ENCODE measurements around the gene IGFL3. TPM values are rescaled to one million over a fixed set of nuclear protein-coding genes. Genes with fewer than 3 reads are reported as not detected.
"Not testable (repeated sequence)": the region's sequence is repeated elsewhere in the genome, so short reads cannot be mapped to it uniquely, and the experiment has no call there.

The IGFL3 gene
- total RNA-seq = not detected

- TF ChIP-seq CTCF (IDR thresholded peaks at IDR 0.05) (no peak), POLR2A (IDR thresholded peaks at IDR 0.05) (no peak)
- Histone ChIP-seq H3K27me3 (peaks cover 0 to 14% (median 0%) of the 10 kb centered on the region in 4 donors), H3K9me3 (no peaks in the 10 kb centered on the region), H3K4me1 (no peaks in the 10 kb centered on the region), H3K4me3 (no peak within 1 kb of the TSS), H3K36me3 (no peaks in the 10 kb centered on the region), H3K27ac (no peak within 1 kb of the TSS)
- 79 to 83% methylated on average over 5 of the region's 5 CpGs for WGBS, 2 donors
- intact Hi-C loops (cut with DNase I) = no loop called here
- no peak for DNase-seq
These were observed at the start of gene IGFL3 for GRCh38 chr19:46124638-46125115. TSS of gene IGFL3 (minus strand) at chr19:46124688. CDS start at chr19:46124649, 39 bp downstream.

DNA sequence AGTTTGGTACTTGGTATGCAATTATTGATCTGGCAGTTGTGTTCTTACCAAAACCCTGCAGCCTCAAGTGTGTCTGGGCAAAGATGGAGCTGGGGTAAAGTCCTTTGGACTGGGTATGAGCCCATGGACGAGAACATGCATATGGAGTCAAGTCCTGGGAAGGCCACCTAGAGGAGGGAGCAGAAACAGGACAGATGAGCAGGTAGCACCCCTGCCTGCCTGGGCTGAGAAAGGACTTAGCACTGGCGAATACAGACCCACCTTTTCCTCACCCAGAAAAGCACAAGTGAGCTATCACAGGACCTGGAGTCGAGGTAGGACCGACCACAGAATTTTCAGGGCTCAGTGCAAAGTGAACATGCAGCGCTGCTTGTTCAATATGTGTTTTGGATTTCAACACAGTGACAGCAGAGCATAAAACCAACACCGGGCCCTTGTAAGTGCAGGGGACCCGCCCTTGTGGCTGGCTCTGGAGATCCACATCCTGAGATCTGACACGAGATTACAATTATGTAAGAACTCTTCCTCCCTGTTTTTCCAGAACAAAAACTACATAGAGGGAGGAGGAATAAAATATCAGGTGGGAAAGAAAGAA is 49.5 kb upstream of the IGFL3 start:
- peaks cover 0 to 26% (median 0%) of the 10 kb centered on the region in 4 donors for H3K27me3 ChIP-seq
- H3K27ac ChIP-seq = no peak overlapping the region
- peaks cover 0 to 7% (median 0%) of the 10 kb centered on the region in 3 donors for H3K9me3 ChIP-seq
- H3K4me3 ChIP-seq = no peak overlapping the region
- WGBS, 2 donors = 53 to 70% methylated on average over 7 of the region's 8 CpGs
- H3K36me3 ChIP-seq = no peaks in the 10 kb centered on the region
- no peak for TF ChIP-seq POLR2A (IDR thresholded peaks at IDR 0.05)
- TF ChIP-seq CTCF (IDR thresholded peaks at IDR 0.05) = no peak
- intact Hi-C loops (cut with DNase I) = no loop called here
- no peaks in the 10 kb centered on the region for H3K4me1 ChIP-seq
- DNase-seq = no peak

DNA sequence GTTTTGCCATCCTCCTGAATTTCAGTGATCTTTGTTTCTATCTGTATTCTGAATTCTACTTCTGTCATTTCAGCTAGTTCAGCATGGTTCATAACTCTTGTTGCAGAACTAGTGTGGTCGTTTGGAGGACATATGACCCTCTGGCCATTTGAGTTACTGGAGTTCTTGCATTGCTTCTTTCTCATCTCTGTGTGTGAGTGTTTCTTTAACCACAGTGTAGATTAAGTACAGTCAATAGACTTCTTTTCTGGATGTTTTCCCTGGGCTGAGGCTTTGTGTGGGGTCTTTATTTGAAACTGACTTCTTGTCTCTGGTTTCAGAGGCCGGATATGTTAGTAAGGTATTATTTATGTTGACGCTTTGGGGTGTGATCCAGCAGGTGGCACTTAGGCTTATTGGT is 38.2 kb upstream of the IGFL3 start:
- peaks cover 0 to 14% (median 0%) of the 10 kb centered on the region in 3 donors for H3K9me3 ChIP-seq
- intact Hi-C loops (cut with DNase I) = no loop called here
- H3K4me3 ChIP-seq = no peak overlapping the region
- no peaks in the 10 kb centered on the region for H3K4me1 ChIP-seq
- no peak overlapping the region for H3K27ac ChIP-seq
- H3K27me3 ChIP-seq = peaks cover 0 to 16% (median 0%) of the 10 kb centered on the region in 4 donors
- H3K36me3 ChIP-seq = no peaks in the 10 kb centered on the region
- 63 to 67% methylated on average over 2 to 3 of the region's 3 CpGs for WGBS, 2 donors
- no peak for DNase-seq
- no peak for TF ChIP-seq POLR2A (IDR thresholded peaks at IDR 0.05)
- TF ChIP-seq CTCF (IDR thresholded peaks at IDR 0.05) = no peak

DNA sequence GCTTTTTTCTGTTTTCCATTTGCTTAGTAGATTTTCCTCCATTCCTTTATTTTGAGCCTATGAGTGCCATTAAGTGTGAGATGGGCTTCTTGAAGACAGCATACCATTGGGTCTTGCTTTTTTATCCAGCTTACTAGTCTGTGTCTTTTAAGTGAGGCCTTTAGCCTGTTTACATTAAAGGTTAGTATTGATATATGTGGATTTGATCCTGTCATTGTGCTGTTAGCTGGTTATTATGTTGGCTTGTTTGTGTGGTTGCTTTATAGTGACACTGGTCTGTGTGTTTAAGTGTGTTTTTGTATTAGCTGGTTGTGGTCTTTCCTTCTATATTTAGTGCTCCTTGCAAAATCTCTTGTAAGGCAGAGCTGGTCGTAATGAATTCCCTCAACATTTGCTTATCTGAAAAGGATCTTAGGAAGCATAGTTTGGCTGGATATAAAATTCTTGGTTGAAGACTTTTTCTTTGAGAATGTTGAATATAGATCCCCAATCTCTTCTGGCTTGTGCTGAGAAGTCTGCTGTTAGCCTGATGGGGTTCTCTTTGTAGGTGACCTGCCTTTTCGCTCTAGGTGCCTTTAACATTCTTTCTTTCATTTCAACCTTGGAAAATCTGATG is 37.3 kb upstream of the IGFL3 start:
- 51 to 62% methylated on average over 2 of the region's 2 CpGs for WGBS, 2 donors
- peaks cover 0 to 14% (median 0%) of the 10 kb centered on the region in 3 donors for H3K9me3 ChIP-seq

DNA sequence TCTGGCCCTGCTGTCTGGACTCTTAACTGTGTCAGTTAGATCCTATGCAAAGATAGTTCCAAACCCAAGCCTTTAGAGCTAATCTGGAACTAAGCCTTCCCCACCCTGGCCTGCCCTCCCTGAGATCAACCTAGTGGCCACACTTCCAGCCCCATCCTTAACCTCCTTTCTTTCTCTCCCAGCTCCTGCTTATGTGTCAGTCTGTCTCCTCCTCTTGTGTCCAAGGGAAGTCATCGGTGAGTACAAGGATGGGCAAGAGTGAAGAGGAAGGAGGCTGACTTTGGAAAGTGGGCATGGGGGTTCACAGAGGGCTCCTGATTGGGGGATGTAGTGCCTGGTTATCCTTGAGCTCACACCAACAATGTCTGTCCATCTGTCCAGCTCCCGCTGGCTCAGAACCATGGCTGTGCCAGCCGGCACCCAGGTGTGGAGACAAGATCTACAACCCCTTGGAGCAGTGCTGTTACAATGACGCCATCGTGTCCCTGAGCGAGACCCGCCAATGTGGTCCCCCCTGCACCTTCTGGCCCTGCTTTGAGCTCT is 35.8 kb upstream of the IGFL3 start:
- WGBS, 2 donors = 87 to 91% methylated on average over 4 to 7 of the region's 7 CpGs
- Histone ChIP-seq H3K4me1 (no peaks in the 10 kb centered on the region), H3K27me3 (peaks cover 0 to 25% (median 0%) of the 10 kb centered on the region in 4 donors), H3K9me3 (peaks cover 0 to 14% (median 0%) of the 10 kb centered on the region in 3 donors), H3K4me3 (no peak overlapping the region), H3K36me3 (no peaks in the 10 kb centered on the region), H3K27ac (no peak overlapping the region)
- no peak for DNase-seq
- intact Hi-C loops (cut with DNase I) = no loop called here
- TF ChIP-seq CTCF (IDR thresholded peaks at IDR 0.05) = no peak
- TF ChIP-seq POLR2A (IDR thresholded peaks at IDR 0.05) = no peak

More for the DNA sequence above, 37.3 kb upstream of the IGFL3 start:
- DNase-seq; H3K36me3 ChIP-seq; H3K27ac ChIP-seq; H3K4me3 ChIP-seq; intact Hi-C loops (cut with DNase I); H3K4me1 ChIP-seq: not testable (repeated sequence)
- H3K27me3 ChIP-seq = peaks cover 0 to 20% (median 0%) of the 10 kb centered on the region in 4 donors

Measured in esophagus squamous epithelium (tissue), 5 donors.